ENCODE measurements around the gene ZMYM2.
"Not testable (repeated sequence)": the region's sequence is repeated elsewhere in the genome, so short reads cannot be mapped to it uniquely, and the experiment has no call there.

Gene ZMYM2

GRCh38 chr13:19982447-19983043 is 24.0 kb downstream of the ZMYM2 start:
- no peak for DNase-seq (ENCODE audit: extremely low read depth in 1 of 2, low read depth in 1 of 2)

- DNase-seq (ENCODE audit: extremely low read depth in 1 of 2, low read depth in 1 of 2): no peak
Measured at GRCh38 chr13:19984430-19985218, 26.1 kb downstream of the ZMYM2 start.

GRCh38 chr13:19985219-19985556 is 26.7 kb downstream of the ZMYM2 start:
- DNase-seq (ENCODE audit: extremely low read depth in 1 of 2, low read depth in 1 of 2): no peak

GRCh38 chr13:19991531-19991930 is 33.0 kb downstream of the ZMYM2 start:
- DNase-seq (ENCODE audit: extremely low read depth in 1 of 2, low read depth in 1 of 2): no peak

- no peak for DNase-seq (ENCODE audit: extremely low read depth in 1 of 2, low read depth in 1 of 2)
Measured at GRCh38 chr13:19993024-19993423, 34.5 kb downstream of the ZMYM2 start.

GRCh38 chr13:19998960-19999359 is 40.4 kb downstream of the ZMYM2 start:
- no peak for DNase-seq (ENCODE audit: extremely low read depth in 1 of 2, low read depth in 1 of 2)

- DNase-seq (ENCODE audit: extremely low read depth in 1 of 2, low read depth in 1 of 2): no peak
Measured at GRCh38 chr13:20000062-20000552, 41.6 kb downstream of the ZMYM2 start.

GRCh38 chr13:20001366-20002190 is 43.1 kb downstream of the ZMYM2 start:
- DNase-seq (ENCODE audit: extremely low read depth in 1 of 2, low read depth in 1 of 2): no peak

- no peak for DNase-seq (ENCODE audit: extremely low read depth in 1 of 2, low read depth in 1 of 2)
Measured at GRCh38 chr13:20002787-20003186, 44.3 kb downstream of the ZMYM2 start.

- no peak for DNase-seq (ENCODE audit: extremely low read depth in 1 of 2, low read depth in 1 of 2)
Measured at GRCh38 chr13:20006206-20006605, 47.7 kb downstream of the ZMYM2 start.

- DNase-seq (ENCODE audit: extremely low read depth in 1 of 2, low read depth in 1 of 2): no peak
Measured at GRCh38 chr13:20015763-20016162, 57.2 kb downstream of the ZMYM2 start.

GRCh38 chr13:20016649-20017364 is 58.3 kb downstream of the ZMYM2 start:
- no peak for DNase-seq (ENCODE audit: extremely low read depth in 1 of 2, low read depth in 1 of 2)

- DNase-seq (ENCODE audit: extremely low read depth in 1 of 2, low read depth in 1 of 2): no peak
Measured at GRCh38 chr13:20017365-20017711, 58.8 kb downstream of the ZMYM2 start.

- DNase-seq (ENCODE audit: extremely low read depth in 1 of 2, low read depth in 1 of 2): no peak
Measured at GRCh38 chr13:20019043-20019442, 60.5 kb downstream of the ZMYM2 start.

- DNase-seq (ENCODE audit: extremely low read depth in 1 of 2, low read depth in 1 of 2): no peak
Measured at GRCh38 chr13:20024702-20025101, 66.2 kb downstream of the ZMYM2 start.

GRCh38 chr13:20028953-20029352 is 70.4 kb downstream of the ZMYM2 start:
- no peak for DNase-seq (ENCODE audit: extremely low read depth in 1 of 2, low read depth in 1 of 2)

GRCh38 chr13:20033486-20033885 is 75.0 kb downstream of the ZMYM2 start:
- no peak for DNase-seq (ENCODE audit: extremely low read depth in 1 of 2, low read depth in 1 of 2)

- no peak for DNase-seq (ENCODE audit: extremely low read depth in 1 of 2, low read depth in 1 of 2)
Measured at GRCh38 chr13:20035130-20035529, 76.6 kb downstream of the ZMYM2 start.

- no peak for DNase-seq (ENCODE audit: extremely low read depth in 1 of 2, low read depth in 1 of 2)
Measured at GRCh38 chr13:20037908-20038307, 79.4 kb downstream of the ZMYM2 start.

- not testable (repeated sequence) for DNase-seq (ENCODE audit: extremely low read depth in 1 of 2, low read depth in 1 of 2)
Measured at GRCh38 chr13:20042603-20043002, 84.1 kb downstream of the ZMYM2 start.

All from stimulated activated CD8-positive, alpha-beta memory T cell treated with anti-CD3 and anti-CD28 coated beads, Interleukin-7, amount 100 ng/mL, for 48 hours (primary cell).